H1 (cell line): ENCODE results near the gene CAPN9. TPM values are rescaled to one million over a fixed set of nuclear protein-coding genes. Genes with fewer than 3 reads are reported as not detected.

ENCODE experiments used
- CTCF ChIA-PET: fragments of 300-600 bp; sonication (Branson Sonifier 250); formaldehyde crosslinking; loops from one replicate; lab custom pipeline; 2021; ENCODE audit not compliant: partially characterized antibody; lab: Charles Lee
- POLR2A ChIA-PET: fragments of 300-600 bp; sonication (Branson Sonifier 250); formaldehyde crosslinking; loops from one replicate; lab custom pipeline; 2021; ENCODE audit warnings: inconsistent platforms; ENCODE audit not compliant: partially characterized antibody; lab: Charles Lee
- DNase-seq, 2 experiments: peaks; one replicate each; pipeline versions ENCODE4 v3.0.0 to v3.0.0-alpha.2; 2010 to 2022; ENCODE audit warnings: low spot score in 2 of 2, low read depth in 1 of 2, mixed read lengths in 1 of 2
- FAIRE-seq: peaks from 2 replicates; lab custom pipeline; 2011; peaks lifted over from hg19 to GRCh38; lab: Jason Lieb, UNC
- H2AFZ ChIP-seq: 2 replicates; pipeline ENCODE4 v1.8.1; 2012; ENCODE audit warnings: low read length, inconsistent platforms
- H2AK5ac ChIP-seq: 2 replicates; pipeline ENCODE4 v1.6.1; 2013; ENCODE audit warnings: low read depth, low read length
- H2BK120ac ChIP-seq: replicated peaks from 2 replicates; pipeline ENCODE3; 2013; ENCODE audit warnings: low read depth, low read length, inconsistent platforms
- H2BK12ac ChIP-seq: 2 replicates; pipeline ENCODE4 v1.6.1; 2013; ENCODE audit warnings: low read depth, low read length
- H2BK15ac ChIP-seq: 2 replicates; pipeline ENCODE4 v1.6.1; 2013; ENCODE audit warnings: low read length
- H2BK20ac ChIP-seq: 2 replicates; pipeline ENCODE4 v1.6.1; 2013; ENCODE audit warnings: low read length
- H2BK5ac ChIP-seq: 2 replicates; pipeline ENCODE4 v1.6.1; 2013; ENCODE audit warnings: low read depth, low read length
- H3K14ac ChIP-seq: 2 replicates; pipeline ENCODE4 v1.6.1; 2013; ENCODE audit warnings: inconsistent platforms; ENCODE audit not compliant: insufficient read length
- H3K18ac ChIP-seq: 2 replicates; pipeline ENCODE4 v1.6.1; 2013; ENCODE audit warnings: low read length; ENCODE audit errors: extremely low read depth
- H3K23ac ChIP-seq: 2 replicates; pipeline ENCODE4 v1.6.1; 2013; ENCODE audit warnings: inconsistent platforms; ENCODE audit not compliant: insufficient read length
- H3K23me2 ChIP-seq: 2 replicates; pipeline ENCODE4 v1.6.1; 2013; ENCODE audit warnings: low read depth, low read length
- H3K27ac ChIP-seq: 2 replicates; pipeline ENCODE4 v1.6.1; 2011; ENCODE audit warnings: low read depth, low read length, inconsistent platforms
- H3K27me3 ChIP-seq, 4 experiments: replicated peaks in 1 of 4; 1 replicate in 1 of 4; 2 replicates in 3 of 4; pipeline versions ENCODE4 v1.6.1 to v1.8.1; 2011 to 2013; ENCODE audit warnings: low read length in 3 of 4, mild to moderate bottlenecking in 3 of 4, inconsistent platforms in 2 of 4, mixed read lengths in 2 of 4, moderate library complexity in 1 of 4; ENCODE audit not compliant: control insufficient read depth in 3 of 4, insufficient read depth in 3 of 4; ENCODE audit errors: extremely low read depth in 1 of 4
- H3K36me3 ChIP-seq, 4 experiments: 2 replicates each; pipeline versions ENCODE4 v1.6.1 to v1.8.1; 2011 to 2013; ENCODE audit warnings: mild to moderate bottlenecking in 4 of 4, low read length in 3 of 4, moderate library complexity in 2 of 4, control low read depth in 1 of 4, inconsistent platforms in 1 of 4; ENCODE audit not compliant: insufficient read depth in 4 of 4, control insufficient read depth in 2 of 4
- H3K4ac ChIP-seq: replicated peaks from 2 replicates; pipeline ENCODE3; 2013; ENCODE audit warnings: low read length, low read depth, mixed read lengths, inconsistent platforms; ENCODE audit not compliant: insufficient read length
- H3K4me1 ChIP-seq, 4 experiments: replicated peaks in 1 of 4; 1 replicate in 1 of 4; 2 replicates in 3 of 4; pipeline versions ENCODE4 v1.6.1 to v1.8.1; 2011 to 2013; ENCODE audit warnings: low read length in 3 of 4, inconsistent platforms in 2 of 4, mixed read lengths in 1 of 4; ENCODE audit not compliant: insufficient read depth in 4 of 4, control insufficient read depth in 3 of 4
- H3K4me2 ChIP-seq, 2 experiments: 2 replicates each; pipeline versions ENCODE4 v1.6.1 to v1.8.1; 2011 to 2013; ENCODE audit warnings: low read depth in 2 of 2, low read length in 2 of 2, control low read depth in 1 of 2, inconsistent platforms in 1 of 2, mild to moderate bottlenecking in 1 of 2; ENCODE audit not compliant: insufficient read depth in 1 of 2
- H3K4me3 ChIP-seq, 4 experiments: fragments of 200-600, 300-600 bp in 1 of 4; sonication (generic), shearing (Covaris generic), sonication (Bioruptor Twin) in 1 of 4; 2 replicates each; pipeline versions ENCODE4 v1.5.1 to v1.8.1; 2011 to 2016; ENCODE audit warnings: low read length in 4 of 4, low read depth in 3 of 4, control low read depth in 2 of 4, inconsistent platforms in 2 of 4, mild to moderate bottlenecking in 2 of 4, mixed read lengths in 1 of 4, moderate library complexity in 1 of 4; ENCODE audit not compliant: insufficient read depth in 2 of 4; ENCODE audit errors: extremely low read depth in 1 of 4
- H3K56ac ChIP-seq: replicated peaks from 2 replicates; pipeline ENCODE3; 2013; ENCODE audit warnings: low read depth, mild to moderate bottlenecking, mixed read lengths, low read length, inconsistent platforms; ENCODE audit not compliant: insufficient read length
- H3K79me1 ChIP-seq: 2 replicates; pipeline ENCODE4 v1.6.1; 2013; ENCODE audit warnings: low read depth, low read length, control low read depth
- H3K79me2 ChIP-seq, 2 experiments: 2 replicates each; pipeline versions ENCODE4 v1.6.1 to v1.8.1; 2012 to 2013; ENCODE audit warnings: low read length in 2 of 2, mild to moderate bottlenecking in 2 of 2, inconsistent platforms in 1 of 2; ENCODE audit not compliant: insufficient read depth in 2 of 2, control insufficient read depth in 1 of 2
- H3K9ac ChIP-seq, 4 experiments: replicated peaks in 1 of 4; 1 replicate in 1 of 4; 2 replicates in 3 of 4; pipeline versions ENCODE4 v1.6.1 to v1.8.1; 2011 to 2013; ENCODE audit warnings: low read depth in 3 of 4, low read length in 3 of 4, control low read depth in 2 of 4, mild to moderate bottlenecking in 2 of 4, moderate library complexity in 2 of 4, inconsistent platforms in 1 of 4; ENCODE audit errors: extremely low read depth in 1 of 4
- H3K9me3 ChIP-seq, 2 experiments: 2 replicates each; pipeline versions ENCODE4 v1.6.1 to v1.8.1; 2012 to 2013; ENCODE audit warnings: mild to moderate bottlenecking in 2 of 2, moderate library complexity in 2 of 2, control low read depth in 1 of 2, inconsistent platforms in 1 of 2, low read depth in 1 of 2, low read length in 1 of 2, mixed read lengths in 1 of 2; ENCODE audit not compliant: insufficient read depth in 2 of 2
- H4K20me1 ChIP-seq, 2 experiments: replicated peaks in 1 of 2; 2 replicates each; pipeline versions ENCODE3 to v1.8.1; 2011 to 2013; ENCODE audit warnings: inconsistent platforms in 2 of 2, low read length in 2 of 2, mild to moderate bottlenecking in 1 of 2; ENCODE audit not compliant: insufficient read depth in 2 of 2, control insufficient read depth in 1 of 2
- H4K5ac ChIP-seq: 2 replicates; pipeline ENCODE4 v1.6.1; 2013; ENCODE audit warnings: low read length, low read depth, mixed read lengths, inconsistent platforms; ENCODE audit not compliant: insufficient read length
- H4K8ac ChIP-seq: 2 replicates; pipeline ENCODE4 v1.8.0; 2013; ENCODE audit warnings: mild to moderate bottlenecking, moderate library complexity, low read length, inconsistent platforms; ENCODE audit not compliant: insufficient read depth; ENCODE audit errors: extremely low read depth
- H4K91ac ChIP-seq: replicated peaks from 2 replicates; pipeline ENCODE3; 2013; ENCODE audit warnings: low read length, mixed read lengths, inconsistent platforms; ENCODE audit not compliant: insufficient read length
- BACH1 ChIP-seq: IDR thresholded peaks from 2 replicates; pipeline ENCODE4 v1.6.1; 2012; ENCODE audit warnings: low read length, improper control_type of control experiment
- CHD1 ChIP-seq: IDR thresholded peaks from 2 replicates; pipeline ENCODE4 v1.6.1; 2012; ENCODE audit warnings: low read depth, low read length, improper control_type of control experiment
- CTBP2 ChIP-seq: IDR thresholded peaks from 2 replicates; pipeline ENCODE4 v1.7.0; 2011; ENCODE audit warnings: borderline replicate concordance, mild to moderate bottlenecking, moderate library complexity, mixed read lengths, low read length; ENCODE audit not compliant: insufficient read depth, insufficient read length
- EP300 ChIP-seq, 2 experiments: IDR thresholded peaks; 1 replicate in 1 of 2; 2 replicates in 1 of 2; pipeline ENCODE4 v1.6.1; 2011 to 2012; ENCODE audit warnings: low read depth in 2 of 2, low read length in 2 of 2, mild to moderate bottlenecking in 2 of 2, borderline replicate concordance in 1 of 2, inconsistent platforms in 1 of 2, moderate library complexity in 1 of 2
- EZH2 ChIP-seq: fragments of 200-600 bp; sonication (generic); IDR thresholded peaks from 2 replicates; pipeline ENCODE4 v1.7.1; 2012; ENCODE audit warnings: low read depth, mild to moderate bottlenecking, moderate library complexity, low read length, inconsistent platforms; ENCODE audit not compliant: severe bottlenecking
- FOSL1 ChIP-seq: IDR thresholded peaks from 2 replicates; pipeline ENCODE4 v1.6.1; 2011; ENCODE audit warnings: mild to moderate bottlenecking, low read depth, low read length, moderate library complexity; ENCODE audit not compliant: insufficient read depth
- KDM1A ChIP-seq: fragments of 200-600, 300-600 bp; sonication (generic); IDR thresholded peaks from 2 replicates; pipeline ENCODE4 v1.7.1; 2016; ENCODE audit warnings: mild to moderate bottlenecking, low read length, borderline replicate concordance
- MAFK ChIP-seq: IDR thresholded peaks from 2 replicates; pipeline ENCODE4 v1.6.1; 2012; ENCODE audit warnings: low read depth, mild to moderate bottlenecking, improper control_type of control experiment, low read length
- NRF1 ChIP-seq: IDR thresholded peaks from 2 replicates; pipeline ENCODE4 v1.6.1; 2011; ENCODE audit warnings: mild to moderate bottlenecking, low read depth, low read length, improper control_type of control experiment
- RNF2 ChIP-seq: fragments of 200-900, 300-1000 bp; sonication (generic); IDR thresholded peaks from 2 replicates; pipeline ENCODE4 v1.7.1; 2016; ENCODE audit warnings: borderline replicate concordance, low read depth, mild to moderate bottlenecking, antibody characterized with exemption, low read length; ENCODE audit not compliant: poor library complexity, severe bottlenecking; ENCODE audit errors: missing control alignments
- SIX5 ChIP-seq: IDR thresholded peaks from 2 replicates; pipeline ENCODE4 v1.6.1; 2011; ENCODE audit warnings: mild to moderate bottlenecking, low read depth, low read length
- SP1 ChIP-seq: IDR thresholded peaks from 2 replicates; pipeline ENCODE4 v1.6.1; 2011; ENCODE audit warnings: low read depth, low read length
- SP4 ChIP-seq: IDR thresholded peaks from 2 replicates; pipeline ENCODE4 v1.6.1; 2012; ENCODE audit warnings: low read length, inconsistent platforms
- TCF12 ChIP-seq: IDR thresholded peaks from 2 replicates; pipeline ENCODE4 v1.6.1; 2011; ENCODE audit warnings: low read depth, mild to moderate bottlenecking, low read length
- TEAD4 ChIP-seq: IDR thresholded peaks from 2 replicates; pipeline ENCODE4 v1.6.1; 2012; ENCODE audit warnings: low read depth, low read length, inconsistent platforms, mixed read lengths
- WGBS, 2 experiments: shearing (Covaris generic) in 1 of 2; methylation state at CpG; one replicate each; pipeline versions ENCODE4 v1.1.6 to v1.1.7; 2013 to 2015; ENCODE audit warnings: low lambda C conversion rate in 2 of 2, mixed read lengths in 2 of 2, inconsistent platforms in 1 of 2, low coverage in 1 of 2, missing lambda C conversion rate in 1 of 2; ENCODE audit not compliant: insufficient replicate concordance in 2 of 2, insufficient coverage in 1 of 2, insufficient read length in 1 of 2; ENCODE audit errors: extremely low coverage in 1 of 2, missing lambda C conversion rate in 1 of 2; 5-methylcytosine and 5-hydroxymethylcytosine counted together
- polyA plus RNA-seq, 7 experiments: library from polyadenylated mRNA; depleted of rRNA in 3 of 7; stranded (reverse) in 5 of 7; unstranded in 2 of 7; fragments of >200 nt in 5 of 7; fragments of 200-250 nt in 2 of 7; gene quantifications; 1 replicate in 5 of 7; 2 replicates in 1 of 7; 4 replicates in 1 of 7; pipeline versions ENCODE4 v1.2.1 to v1.2.3, GENCODE V29; 2011 to 2013; ENCODE audit warnings: missing spikeins in 2 of 7, mixed read lengths in 2 of 7
- total RNA-seq: library from RNA; stranded (reverse); fragmentation: NEBNext Ultra II Directional; extraction: Animal tissue kit (Norgen Biotek cat#: 25700); gene quantifications from 2 replicates; pipeline ENCODE4 v1.2.1, GENCODE V29; 2021

Gene CAPN9
- total and polyA plus RNA-seq, 2 of the 8 experiments (the other 6 are each of a cell fraction or from before 2014, with no cell fraction given), result 0.22 to 0.76 TPM

GRCh38 chr1:230700132-230700531 is 47.1 kb upstream of the CAPN9 start:
- Histone ChIP-seq H4K20me1 (no peaks in the 10 kb centered on the region), H2BK20ac (no peak overlapping the region), H3K4me3 (no peak overlapping the region), H2AK5ac (no peak overlapping the region), H2BK12ac (no peak overlapping the region), H3K23ac (no peak overlapping the region), H2BK120ac (no peak overlapping the region), H3K18ac (no peak overlapping the region), H3K79me1 (no peaks in the 10 kb centered on the region), H3K4me2 (no peak overlapping the region), H2BK5ac (no peak overlapping the region), H3K23me2 (no peaks in the 10 kb centered on the region), H3K4me1 (peaks cover 0 to 4% (median 0%) of the 10 kb centered on the region in 4 experiments; a peak in 2 of 7 replicates), H3K4ac (no peak overlapping the region), H3K9me3 (no peaks in the 10 kb centered on the region), H3K79me2 (no peaks in the 10 kb centered on the region), H3K9ac (no peak overlapping the region), H4K5ac (no peak overlapping the region), H3K36me3 (no peaks in the 10 kb centered on the region), H3K27ac (no peak overlapping the region), H3K56ac (no peak overlapping the region), H2AFZ (no peak overlapping the region), H4K8ac (no peak overlapping the region), H3K14ac (no peak overlapping the region), H3K27me3 (no peaks in the 10 kb centered on the region), H4K91ac (no peak overlapping the region), H2BK15ac (no peak overlapping the region)
- FAIRE-seq, result no peak
- no peak for DNase-seq
- CTCF ChIA-PET, result interaction anchor here (1.1 kb wide), 1 partner anchor 13 kb away, joined by 3 read pairs; no protein-coding TSS in a partner anchor
- POLR2A ChIA-PET, result no interaction called here
- 87% methylated on average over 4 of the region's 4 CpGs; no CpG with 5 or more reads in 1 of the 2 experiments for WGBS, 2 experiments
- TF ChIP-seq SP1 (no peak), EP300 (IDR thresholded peaks at IDR 0.05; ENCODE audit: borderline replicate concordance in 1 of 2, low read depth in 2 of 2, low read length in 2 of 2) (no peak), BACH1 (no peak), NRF1 (no peak), MAFK (no peak), SIX5 (no peak), CHD1 (no peak), FOSL1 (no peak), TCF12 (no peak), CTBP2 (no peak), RNF2 (no peak), SP4 (no peak), TEAD4 (no peak), KDM1A (no peak), EZH2 (no peak)
